ENCODE data around the gene CTRL.

Gene CTRL

GRCh38 chr16:67963662-67964321 lies 32.1 kb upstream of the CTRL start:
- in situ Hi-C loops (cut with HindIII; ENCODE audit: low sequenced_read_pairs), result no loop called here

DNA sequence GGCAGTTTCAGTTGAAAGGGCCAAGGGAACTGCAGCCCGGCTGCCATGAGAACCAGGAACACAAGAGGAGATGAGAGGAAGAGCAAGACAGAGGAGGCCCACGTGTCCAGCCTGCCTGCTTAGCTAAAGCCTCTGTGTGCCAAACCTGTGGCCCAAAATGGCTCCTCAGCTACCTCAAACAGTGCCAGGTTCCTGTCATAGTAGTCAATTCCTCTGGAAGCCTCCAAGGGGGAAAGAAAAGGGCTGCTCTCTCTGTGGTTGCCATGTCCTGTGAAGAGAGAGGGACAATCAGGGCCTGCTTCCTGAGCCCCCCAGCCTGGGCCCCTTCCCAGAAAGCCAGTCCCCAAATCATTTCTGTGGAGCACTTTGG lies 31.6 kb upstream of the CTRL start:
- in situ Hi-C loops (cut with HindIII; ENCODE audit: low sequenced_read_pairs), result no loop called here

DNA sequence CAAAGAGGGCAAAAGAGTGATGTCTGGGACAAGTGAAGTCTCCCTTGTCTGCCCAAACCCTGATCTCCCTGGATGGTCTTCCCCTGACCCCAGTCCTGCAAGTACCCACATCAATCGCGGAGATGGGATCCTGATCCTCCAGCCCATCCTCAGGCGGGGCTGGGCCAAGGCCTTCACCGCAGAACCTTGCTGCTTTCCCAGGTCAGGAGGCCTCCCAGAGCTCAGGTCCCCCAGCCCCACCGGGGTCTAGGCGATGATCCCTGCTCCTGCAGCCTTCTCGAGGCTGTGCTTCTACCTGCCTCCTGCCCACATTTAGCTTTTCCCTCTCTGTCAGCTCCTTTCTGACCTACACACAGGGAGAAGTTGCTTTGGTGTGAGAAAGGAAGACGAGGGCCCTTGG lies 30.5 kb upstream of the CTRL start:
- in situ Hi-C loops (cut with HindIII; ENCODE audit: low sequenced_read_pairs), result no loop called here

DNA sequence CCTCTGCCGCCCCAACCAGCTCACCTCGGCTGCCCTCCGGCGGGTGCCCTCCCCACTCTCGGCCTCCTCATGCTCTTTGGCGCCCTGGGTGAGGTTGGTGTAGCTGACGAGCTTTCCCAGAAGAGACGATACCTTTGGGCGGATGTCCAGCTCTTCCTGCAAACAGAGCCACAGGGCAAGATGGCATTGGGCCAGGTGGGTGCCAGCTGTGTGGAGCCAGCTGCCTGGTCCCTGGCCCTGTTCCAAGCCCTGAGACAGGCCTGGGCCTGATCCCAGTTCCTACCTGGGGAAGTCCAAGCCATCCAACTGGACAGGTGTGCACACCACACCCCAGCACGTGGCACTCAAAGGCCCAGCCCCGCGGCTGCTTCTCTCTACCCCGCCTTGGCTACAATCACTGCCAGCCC lies 29.9 kb upstream of the CTRL start:
- in situ Hi-C loops (cut with HindIII; ENCODE audit: low sequenced_read_pairs), result no loop called here

GRCh38 chr16:67959536-67960329 lies 28.1 kb upstream of the CTRL start:
- in situ Hi-C loops (cut with HindIII; ENCODE audit: low sequenced_read_pairs), result no loop called here

DNA sequence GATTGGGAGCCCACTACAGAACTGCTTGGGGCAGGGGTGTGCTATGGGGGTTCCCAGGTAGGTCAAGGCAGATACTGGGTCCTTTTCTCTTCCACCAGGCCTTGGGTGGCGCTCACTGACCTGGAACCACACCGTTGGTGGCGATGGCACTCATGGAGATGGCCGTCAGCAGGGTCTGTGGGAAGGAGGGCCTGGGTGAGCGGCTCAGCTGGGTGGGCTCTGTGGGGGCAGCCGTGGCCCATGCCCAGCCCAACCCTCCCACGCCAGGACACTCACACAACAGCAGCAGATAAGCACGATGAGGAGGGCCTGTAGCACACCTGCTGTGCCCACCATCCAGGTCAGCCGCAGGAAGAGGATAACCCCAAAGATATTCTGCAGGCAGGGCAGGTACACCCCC lies 26.0 kb upstream of the CTRL start:
- in situ Hi-C loops (cut with HindIII; ENCODE audit: low sequenced_read_pairs), result no loop called here

DNA sequence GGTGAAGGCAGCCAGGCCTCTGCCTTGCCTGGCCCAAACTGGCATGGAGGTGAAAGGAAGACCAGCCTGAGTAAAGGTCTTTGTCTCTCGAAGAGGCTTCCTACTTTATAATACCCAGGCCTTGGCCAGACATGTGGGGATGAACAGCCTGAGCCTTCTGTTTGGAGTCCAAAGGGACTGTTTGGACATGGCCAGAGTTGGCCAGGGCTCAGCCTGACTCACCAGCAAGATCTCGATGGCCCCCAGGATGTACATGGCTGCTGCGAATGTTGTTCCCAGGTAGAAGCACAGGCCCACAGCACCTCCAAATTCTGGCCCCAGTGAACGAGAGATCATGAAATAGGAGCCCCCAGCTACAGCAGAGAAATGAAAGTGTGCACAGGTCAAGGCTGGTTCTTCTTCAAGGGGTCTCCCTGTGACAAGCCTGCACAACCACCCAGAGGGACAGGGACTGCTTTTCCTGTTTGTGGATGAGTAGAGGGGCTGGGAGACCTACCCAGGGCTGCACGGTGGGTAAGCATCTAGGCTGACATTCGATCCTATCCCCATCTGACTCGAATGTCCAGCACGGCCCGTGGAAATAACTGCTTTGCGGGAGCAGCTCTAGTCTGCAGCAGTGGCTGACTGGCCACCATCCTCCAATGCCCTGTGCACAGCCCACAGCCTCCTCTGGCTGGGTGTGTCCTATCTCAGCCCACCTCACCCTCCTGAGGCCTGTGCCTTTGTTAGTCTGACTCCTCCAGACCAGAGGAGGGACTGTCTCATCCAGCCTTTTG lies 22.9 kb upstream of the CTRL start:
- in situ Hi-C loops (cut with HindIII; ENCODE audit: low sequenced_read_pairs), result no loop called here

GRCh38 chr16:67953641-67954375 lies 22.1 kb upstream of the CTRL start:
- in situ Hi-C loops (cut with HindIII; ENCODE audit: low sequenced_read_pairs), result no loop called here

GRCh38 chr16:67951485-67951884 lies 19.8 kb upstream of the CTRL start:
- in situ Hi-C loops (cut with HindIII; ENCODE audit: low sequenced_read_pairs), result no loop called here

- in situ Hi-C loops (cut with HindIII; ENCODE audit: low sequenced_read_pairs), result no loop called here
These were observed 18.7 kb upstream of the CTRL start for GRCh38 chr16:67950335-67950843.

- in situ Hi-C loops (cut with HindIII; ENCODE audit: low sequenced_read_pairs), result no loop called here
These were observed 18.0 kb upstream of the CTRL start for GRCh38 chr16:67949645-67950044.

- in situ Hi-C loops (cut with HindIII; ENCODE audit: low sequenced_read_pairs), result no loop called here
These were observed 16.4 kb upstream of the CTRL start for GRCh38 chr16:67948015-67948414.

GRCh38 chr16:67946966-67947558 lies 15.4 kb upstream of the CTRL start:
- in situ Hi-C loops (cut with HindIII; ENCODE audit: low sequenced_read_pairs), result no loop called here

DNA sequence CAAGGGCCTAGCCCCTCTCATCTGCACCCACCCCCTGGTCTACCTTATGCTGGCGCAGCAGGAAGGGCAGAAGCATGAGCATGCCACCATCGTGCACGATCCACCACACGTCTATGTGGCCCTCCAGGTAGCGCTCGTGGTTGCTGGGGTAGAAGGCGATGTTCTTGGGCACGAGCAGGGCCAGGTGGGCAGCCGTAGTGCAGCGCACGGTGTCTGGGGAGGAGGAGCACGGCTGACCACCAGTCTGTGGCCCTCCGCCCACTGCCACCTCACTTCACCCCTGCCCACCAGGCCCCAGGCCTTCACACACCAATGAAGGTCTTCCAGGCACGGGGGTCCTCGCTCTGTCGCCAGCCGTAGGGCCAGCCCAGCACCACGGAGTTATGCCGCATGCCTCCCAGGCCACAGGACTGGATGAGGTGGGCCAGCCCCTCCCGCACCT lies 14.5 kb upstream of the CTRL start:
- in situ Hi-C loops (cut with HindIII; ENCODE audit: low sequenced_read_pairs), result no loop called here

DNA sequence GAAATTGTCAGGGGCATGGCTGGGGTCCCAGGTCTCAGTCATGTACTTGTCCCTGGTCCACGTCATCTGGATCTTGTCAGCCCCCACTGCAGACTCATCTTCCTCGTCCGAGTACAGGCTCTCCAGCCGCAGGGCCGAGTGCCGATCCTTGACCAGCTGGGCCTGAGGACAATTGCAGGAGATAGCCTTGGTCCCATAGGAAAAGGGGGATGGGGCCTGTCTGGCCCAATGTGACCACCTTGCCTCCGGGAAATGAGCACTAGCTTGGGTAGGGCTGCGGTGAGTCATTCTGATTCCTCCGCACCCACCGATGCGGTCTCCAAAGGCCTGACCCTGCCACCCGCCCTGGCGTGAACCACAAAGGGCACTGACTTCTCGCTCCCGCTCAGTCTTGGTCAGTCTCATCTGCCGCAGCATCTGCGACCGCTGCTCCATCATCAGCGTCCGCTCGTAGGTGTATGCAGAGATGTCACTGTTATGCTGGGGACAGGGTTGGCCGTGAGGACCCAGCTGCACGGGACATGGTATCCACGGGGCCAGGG lies 13.8 kb upstream of the CTRL start:
- in situ Hi-C loops (cut with HindIII; ENCODE audit: low sequenced_read_pairs), result no loop called here

GRCh38 chr16:67944690-67945391 lies 13.2 kb upstream of the CTRL start:
- in situ Hi-C loops (cut with HindIII; ENCODE audit: low sequenced_read_pairs), result no loop called here

DNA sequence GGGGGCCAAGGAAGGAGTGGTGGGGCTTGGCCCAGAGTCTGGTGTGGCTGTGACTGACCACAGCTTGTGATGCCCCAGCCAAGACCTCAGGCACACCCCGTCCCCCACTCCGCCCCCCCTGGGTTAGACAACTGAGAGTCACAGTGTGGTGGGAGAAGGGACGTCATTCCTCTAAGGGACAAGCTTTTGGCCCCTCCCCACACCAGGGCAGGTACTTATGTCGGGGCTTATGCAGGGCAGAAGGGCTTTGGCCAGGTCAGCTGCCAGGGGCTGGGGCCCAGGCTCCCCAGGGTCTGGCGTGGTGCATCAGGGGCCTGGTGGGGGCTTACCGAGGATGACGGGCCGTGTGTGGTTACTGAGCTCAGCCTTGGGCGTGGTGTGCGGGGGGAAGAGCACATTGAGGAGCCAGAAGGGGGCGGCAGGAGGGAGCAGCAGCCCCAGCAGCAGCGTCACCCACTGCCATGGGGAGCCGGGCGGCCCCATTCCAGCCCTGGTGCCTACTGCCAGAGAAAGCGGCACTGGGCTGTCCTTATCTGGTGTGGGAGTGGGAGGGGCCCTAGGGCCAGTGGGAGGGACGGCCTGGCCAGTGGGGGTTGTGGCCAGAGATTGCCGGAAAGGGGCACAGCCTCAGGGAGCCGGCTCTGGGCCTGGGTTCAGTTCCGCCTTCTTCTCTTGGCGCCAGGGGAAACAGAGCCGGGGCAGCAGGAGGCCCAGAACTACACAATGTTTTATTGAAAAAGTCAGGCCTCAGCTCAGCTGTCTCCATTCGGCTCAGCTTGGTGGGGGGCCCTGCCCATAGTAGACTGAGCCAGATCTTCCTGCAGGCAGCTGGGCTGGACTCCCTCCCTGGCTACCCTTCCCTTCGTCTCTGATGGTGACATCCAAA lies 12.2 kb upstream of the CTRL start, which contains the start of gene LCAT:
LCAT (minus strand) TSS at position 502 of the 886 bp plus-strand sequence; CDS start at position 483, 19 bp downstream.
- in situ Hi-C loops (cut with HindIII; ENCODE audit: low sequenced_read_pairs), result no loop called here

DNA sequence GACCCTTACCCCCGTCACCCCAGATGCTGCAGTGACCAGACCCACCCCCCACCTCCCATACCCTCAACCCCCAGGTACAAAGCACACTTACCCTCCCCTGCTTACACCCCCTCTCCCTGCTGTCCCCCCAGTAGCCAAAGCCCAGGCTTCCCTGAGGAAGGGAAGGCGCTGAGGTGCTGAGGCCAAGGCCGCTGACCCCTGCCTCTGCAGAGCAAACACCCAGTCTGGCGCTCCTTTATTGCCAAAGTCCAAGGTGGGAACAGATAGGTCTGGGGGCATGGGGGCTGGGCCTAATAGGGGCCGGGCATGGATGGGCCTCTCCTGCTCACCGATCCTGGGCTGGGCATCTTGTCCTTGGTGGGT lies 11.6 kb upstream of the CTRL start:
- in situ Hi-C loops (cut with HindIII; ENCODE audit: low sequenced_read_pairs), result no loop called here
